Astrocyte (in vitro differentiated cells and primary cell): ENCODE results near the gene GRM2. TPM values are rescaled to one million over a fixed set of nuclear protein-coding genes. Genes with fewer than 3 reads are reported as not detected.

Experiments used
- DNase-seq: peaks from one replicate; pipeline ENCODE4 v3.0.0-alpha.2; 2010; ENCODE audit warnings: low read depth
- FAIRE-seq: peaks from 2 replicates; lab custom pipeline; 2011; peaks lifted over from hg19 to GRCh38; lab: Jason Lieb, UNC
- H2AFZ ChIP-seq: 2 replicates; pipeline ENCODE4 v1.6.0; 2012; ENCODE audit warnings: low read depth, low read length, inconsistent platforms
- H3K27ac ChIP-seq: 2 replicates; pipeline ENCODE4 v1.5.1; 2011; ENCODE audit warnings: low read depth, low read length, inconsistent platforms
- H3K27me3 ChIP-seq: 2 replicates; pipeline ENCODE4 v1.6.0; 2011; ENCODE audit warnings: low read length, inconsistent platforms; ENCODE audit not compliant: insufficient read depth
- H3K36me3 ChIP-seq: 2 replicates; pipeline ENCODE4 v1.5.1; 2011; ENCODE audit warnings: low read length, inconsistent platforms; ENCODE audit not compliant: insufficient read depth
- H3K4me1 ChIP-seq: 2 replicates; pipeline ENCODE4 v1.5.1; 2011; ENCODE audit warnings: low read length, inconsistent platforms; ENCODE audit not compliant: insufficient read depth
- H3K4me2 ChIP-seq: 2 replicates; pipeline ENCODE4 v1.6.0; 2012; ENCODE audit warnings: low read length, inconsistent platforms
- H3K4me3 ChIP-seq: 2 replicates; pipeline ENCODE4 v1.5.1; 2011; ENCODE audit warnings: low read depth, mild to moderate bottlenecking, low read length, inconsistent platforms; ENCODE audit not compliant: insufficient read depth
- H3K79me2 ChIP-seq: 2 replicates; pipeline ENCODE4 v1.6.0; 2012; ENCODE audit warnings: mild to moderate bottlenecking, low read length, inconsistent platforms; ENCODE audit not compliant: insufficient read depth
- H3K9ac ChIP-seq: 2 replicates; pipeline ENCODE4 v1.6.0; 2012; ENCODE audit warnings: mild to moderate bottlenecking, low read length, inconsistent platforms
- H3K9me3 ChIP-seq: 2 replicates; pipeline ENCODE4 v1.5.1; 2012; ENCODE audit warnings: low read depth, mild to moderate bottlenecking, low read length, inconsistent platforms; ENCODE audit not compliant: insufficient read depth
- H4K20me1 ChIP-seq: 2 replicates; pipeline ENCODE4 v1.6.0; 2012; ENCODE audit warnings: low read length, inconsistent platforms; ENCODE audit not compliant: insufficient read depth
- H3K27ac Mint-ChIP-seq: one replicate; pipeline ENCODE4 v1.8.0; 2021; ENCODE audit warnings: mild to moderate bottlenecking, mixed read lengths; ENCODE audit not compliant: unreplicated experiment
- H3K27me3 Mint-ChIP-seq: one replicate; pipeline ENCODE4 v1.8.0; 2021; ENCODE audit warnings: low read depth, mixed read lengths; ENCODE audit not compliant: unreplicated experiment
- H3K36me3 Mint-ChIP-seq: one replicate; pipeline ENCODE4 v1.8.0; 2021; ENCODE audit warnings: low read depth, mixed read lengths; ENCODE audit not compliant: unreplicated experiment
- H3K4me1 Mint-ChIP-seq: one replicate; pipeline ENCODE4 v1.8.0; 2021; ENCODE audit warnings: low read depth, mixed read lengths; ENCODE audit not compliant: unreplicated experiment
- H3K4me3 Mint-ChIP-seq: one replicate; pipeline ENCODE4 v1.8.0; 2021; ENCODE audit warnings: mild to moderate bottlenecking, moderate library complexity, mixed read lengths; ENCODE audit not compliant: unreplicated experiment
- H3K9me3 Mint-ChIP-seq: one replicate; pipeline ENCODE4 v1.8.0; 2021; ENCODE audit warnings: mild to moderate bottlenecking, mixed read lengths; ENCODE audit not compliant: unreplicated experiment
- CTCF ChIP-seq: IDR thresholded peaks from 2 replicates; pipeline ENCODE4 v1.5.1; 2011; ENCODE audit warnings: low read depth, mild to moderate bottlenecking, inconsistent platforms, low read length, moderate library complexity; ENCODE audit not compliant: insufficient read depth
- EZH2 ChIP-seq: IDR thresholded peaks from 2 replicates; pipeline ENCODE4 v1.6.1; 2012; ENCODE audit warnings: mild to moderate bottlenecking, low read length, inconsistent platforms; ENCODE audit not compliant: insufficient read depth
- total RNA-seq: library from RNA; stranded (reverse); gene quantifications from 2 replicates; pipeline ENCODE4 v1.2.1, GENCODE V29; 2021

The GRM2 gene
- total RNA-seq, 1 donor from 2014 or later: 0.25 TPM

DNA sequence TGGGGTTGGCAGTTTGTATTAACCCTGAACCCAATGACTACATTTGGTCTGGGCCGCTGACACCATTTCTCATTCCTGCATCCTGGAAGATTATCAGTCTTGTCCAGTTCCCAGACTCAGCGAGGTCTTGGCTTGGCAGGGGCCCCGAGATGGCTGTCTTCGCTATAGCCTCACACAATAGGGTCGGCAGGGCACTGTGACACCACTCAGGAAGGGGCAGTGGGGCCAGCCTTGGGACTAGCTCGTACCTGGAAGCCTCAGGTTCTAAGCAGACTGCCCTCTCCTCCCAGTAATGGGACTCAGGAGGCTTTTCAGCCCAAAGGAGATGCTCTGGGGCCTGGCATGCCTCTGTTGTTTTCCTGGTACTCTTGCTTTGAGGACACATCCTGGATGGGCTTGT lies 26.7 kb upstream of the GRM2 start:
- Histone ChIP-seq H3K4me3 (no peak overlapping the region), H2AFZ (no peak overlapping the region), H3K36me3 (no peaks in the 10 kb centered on the region), H3K9ac (no peak overlapping the region), H3K9me3 (no peaks in the 10 kb centered on the region), H3K4me1 (peaks cover 15% of the 10 kb centered on the region), H3K79me2 (peaks cover 6% of the 10 kb centered on the region), H3K27ac (no peak overlapping the region), H3K27me3 (no peaks in the 10 kb centered on the region), H4K20me1 (peaks cover 63% of the 10 kb centered on the region), H3K4me2 (no peak overlapping the region)
- Mint-ChIP-seq H3K36me3 (peaks cover 5% of the 10 kb centered on the region), H3K4me3 (no peak overlapping the region), H3K4me1 (peaks cover 15% of the 10 kb centered on the region), H3K27me3 (no peaks in the 10 kb centered on the region), H3K9me3 (no peaks in the 10 kb centered on the region), H3K27ac (no peak overlapping the region)
- TF ChIP-seq CTCF: no peak
- no peak for TF ChIP-seq EZH2
- no peak for FAIRE-seq
- no peak for DNase-seq

DNA sequence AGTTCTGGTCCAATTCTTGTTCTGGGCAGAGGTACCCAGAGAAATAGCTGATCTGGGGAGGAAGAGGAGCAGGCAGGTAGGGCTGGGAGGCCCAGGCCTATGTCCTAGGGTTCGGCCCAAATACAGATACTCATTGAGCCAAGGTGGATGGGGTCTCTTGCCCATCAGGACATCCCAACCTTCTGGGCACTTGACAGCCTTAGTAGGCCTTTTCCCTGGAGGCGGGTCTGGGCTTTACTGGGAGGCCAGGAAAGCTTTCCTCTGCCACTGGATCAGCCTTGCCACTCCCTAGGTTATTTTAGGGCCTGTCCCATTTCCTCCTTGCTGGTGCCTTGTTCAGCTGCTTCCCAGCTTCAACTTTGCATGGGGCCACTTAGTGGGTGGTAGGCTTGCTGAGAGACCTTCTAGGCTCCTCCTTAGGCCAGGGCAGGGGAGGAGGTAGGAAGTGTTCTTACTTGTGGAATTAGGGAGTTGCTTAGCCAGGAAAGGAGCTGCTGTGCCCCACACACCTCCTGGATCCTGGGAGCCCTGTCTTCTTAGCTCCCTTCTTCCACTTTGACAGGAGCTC lies 26.1 kb upstream of the GRM2 start:
- no peak overlapping the region for H3K4me3 Mint-ChIP-seq

More for the DNA sequence above, 26.1 kb upstream of the GRM2 start:
- Histone ChIP-seq H3K79me2 (peaks cover 6% of the 10 kb centered on the region), H3K27ac (no peak overlapping the region), H3K4me1 (peaks cover 11% of the 10 kb centered on the region), H3K9me3 (no peaks in the 10 kb centered on the region), H3K9ac (no peak overlapping the region), H4K20me1 (peaks cover 58% of the 10 kb centered on the region), H3K27me3 (no peaks in the 10 kb centered on the region), H2AFZ (no peak overlapping the region), H3K4me3 (no peak overlapping the region), H3K36me3 (no peaks in the 10 kb centered on the region), H3K4me2 (no peak overlapping the region)
- Mint-ChIP-seq H3K4me1 (peaks cover 17% of the 10 kb centered on the region), H3K9me3 (no peaks in the 10 kb centered on the region), H3K36me3 (peaks cover 10% of the 10 kb centered on the region), H3K27me3 (no peaks in the 10 kb centered on the region), H3K27ac (no peak overlapping the region)
- no peak for DNase-seq
- TF ChIP-seq CTCF (no peak), EZH2 (no peak)
- no peak for FAIRE-seq
